Measurements from ENCODE around the gene ABCA4.

The ABCA4 gene

GRCh38 chr1:94083681-94084080 lies 37.3 kb downstream of the ABCA4 start:
- DNase-seq = no peak

- DNase-seq = no peak
Measured at GRCh38 chr1:94081566-94082344, 39.2 kb downstream of the ABCA4 start.

- DNase-seq = no peak
Measured at GRCh38 chr1:94079989-94080388, 41.0 kb downstream of the ABCA4 start.

GRCh38 chr1:94079080-94079940 lies 41.6 kb downstream of the ABCA4 start:
- DNase-seq = peak; percentile 72

GRCh38 chr1:94072840-94073522 lies 48.0 kb downstream of the ABCA4 start:
- DNase-seq = no peak

- no peak for DNase-seq
Measured at GRCh38 chr1:94071976-94072375, 49.0 kb downstream of the ABCA4 start.

- no peak for DNase-seq
Measured at GRCh38 chr1:94071391-94071790, 49.6 kb downstream of the ABCA4 start.

- no peak for DNase-seq
Measured at GRCh38 chr1:94070865-94071264, 50.1 kb downstream of the ABCA4 start.

- no peak for DNase-seq
Measured at GRCh38 chr1:94069919-94070285, 51.0 kb downstream of the ABCA4 start.

- DNase-seq = peak; percentile 64
Measured at GRCh38 chr1:94068999-94069918, 51.7 kb downstream of the ABCA4 start.

- no peak for DNase-seq
Measured at GRCh38 chr1:94068096-94068998, 52.6 kb downstream of the ABCA4 start.

GRCh38 chr1:94067196-94067595 lies 53.8 kb downstream of the ABCA4 start:
- DNase-seq = no peak

- DNase-seq = peak; percentile 67
Measured at GRCh38 chr1:94063379-94063778, 57.6 kb downstream of the ABCA4 start.

- peak; percentile 58 for DNase-seq
Measured at GRCh38 chr1:94061513-94062443, 59.2 kb downstream of the ABCA4 start.

GRCh38 chr1:94060720-94061119 lies 60.2 kb downstream of the ABCA4 start:
- no peak for DNase-seq

- no peak for DNase-seq
Measured at GRCh38 chr1:94058766-94059165, 62.2 kb downstream of the ABCA4 start.

- no peak for DNase-seq
Measured at GRCh38 chr1:94056996-94057395, 64.0 kb downstream of the ABCA4 start.

GRCh38 chr1:94056171-94056570 lies 64.8 kb downstream of the ABCA4 start:
- no peak for DNase-seq

- DNase-seq = no peak
Measured at GRCh38 chr1:94055459-94056122, 65.4 kb downstream of the ABCA4 start.
